22Rv1 (cell line): Measurements from ENCODE around the gene UROD.

Experiments
- ZFX ChIP-seq: fragments of 450-650 bp; IDR thresholded peaks from 2 replicates; pipeline ENCODE4 v1.6.1; 2017; ENCODE audit warnings: antibody characterized with exemption, borderline replicate concordance
- TF ChIP-seq, protein P1 (sequence below): fragments of 450-650 bp; IDR thresholded peaks from 2 replicates; pipeline ENCODE4 v1.5.1; 2017; ENCODE audit warnings: mild to moderate bottlenecking

DNA sequence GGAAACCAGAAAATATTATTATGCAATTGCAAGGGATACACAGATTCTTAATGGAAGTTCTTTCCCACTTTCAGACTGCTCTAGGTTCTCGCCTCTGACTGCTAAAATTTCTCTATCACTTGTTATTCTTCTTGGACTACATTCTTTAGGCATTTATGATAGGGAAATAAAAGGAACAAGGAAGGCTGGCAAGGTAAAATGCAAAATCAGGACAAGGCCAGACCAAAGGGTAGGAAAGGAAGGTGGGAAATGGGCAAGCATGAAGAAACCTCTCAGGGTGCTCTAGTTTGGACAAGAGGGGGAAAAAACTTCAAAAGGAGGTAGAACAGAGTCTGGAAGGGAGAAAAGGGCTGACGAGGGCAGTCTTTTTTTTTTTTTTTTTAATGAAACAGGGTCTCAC lies 26.2 kb downstream of the UROD start:
- TF ChIP-seq, protein P1, sequence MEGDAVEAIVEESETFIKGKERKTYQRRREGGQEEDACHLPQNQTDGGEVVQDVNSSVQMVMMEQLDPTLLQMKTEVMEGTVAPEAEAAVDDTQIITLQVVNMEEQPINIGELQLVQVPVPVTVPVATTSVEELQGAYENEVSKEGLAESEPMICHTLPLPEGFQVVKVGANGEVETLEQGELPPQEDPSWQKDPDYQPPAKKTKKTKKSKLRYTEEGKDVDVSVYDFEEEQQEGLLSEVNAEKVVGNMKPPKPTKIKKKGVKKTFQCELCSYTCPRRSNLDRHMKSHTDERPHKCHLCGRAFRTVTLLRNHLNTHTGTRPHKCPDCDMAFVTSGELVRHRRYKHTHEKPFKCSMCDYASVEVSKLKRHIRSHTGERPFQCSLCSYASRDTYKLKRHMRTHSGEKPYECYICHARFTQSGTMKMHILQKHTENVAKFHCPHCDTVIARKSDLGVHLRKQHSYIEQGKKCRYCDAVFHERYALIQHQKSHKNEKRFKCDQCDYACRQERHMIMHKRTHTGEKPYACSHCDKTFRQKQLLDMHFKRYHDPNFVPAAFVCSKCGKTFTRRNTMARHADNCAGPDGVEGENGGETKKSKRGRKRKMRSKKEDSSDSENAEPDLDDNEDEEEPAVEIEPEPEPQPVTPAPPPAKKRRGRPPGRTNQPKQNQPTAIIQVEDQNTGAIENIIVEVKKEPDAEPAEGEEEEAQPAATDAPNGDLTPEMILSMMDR = no peak
- no peak for TF ChIP-seq ZFX
